ENCODE measurements around the gene ZDHHC12.

ZDHHC12 gene, protein sequence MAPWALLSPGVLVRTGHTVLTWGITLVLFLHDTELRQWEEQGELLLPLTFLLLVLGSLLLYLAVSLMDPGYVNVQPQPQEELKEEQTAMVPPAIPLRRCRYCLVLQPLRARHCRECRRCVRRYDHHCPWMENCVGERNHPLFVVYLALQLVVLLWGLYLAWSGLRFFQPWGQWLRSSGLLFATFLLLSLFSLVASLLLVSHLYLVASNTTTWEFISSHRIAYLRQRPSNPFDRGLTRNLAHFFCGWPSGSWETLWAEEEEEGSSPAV

DNA sequence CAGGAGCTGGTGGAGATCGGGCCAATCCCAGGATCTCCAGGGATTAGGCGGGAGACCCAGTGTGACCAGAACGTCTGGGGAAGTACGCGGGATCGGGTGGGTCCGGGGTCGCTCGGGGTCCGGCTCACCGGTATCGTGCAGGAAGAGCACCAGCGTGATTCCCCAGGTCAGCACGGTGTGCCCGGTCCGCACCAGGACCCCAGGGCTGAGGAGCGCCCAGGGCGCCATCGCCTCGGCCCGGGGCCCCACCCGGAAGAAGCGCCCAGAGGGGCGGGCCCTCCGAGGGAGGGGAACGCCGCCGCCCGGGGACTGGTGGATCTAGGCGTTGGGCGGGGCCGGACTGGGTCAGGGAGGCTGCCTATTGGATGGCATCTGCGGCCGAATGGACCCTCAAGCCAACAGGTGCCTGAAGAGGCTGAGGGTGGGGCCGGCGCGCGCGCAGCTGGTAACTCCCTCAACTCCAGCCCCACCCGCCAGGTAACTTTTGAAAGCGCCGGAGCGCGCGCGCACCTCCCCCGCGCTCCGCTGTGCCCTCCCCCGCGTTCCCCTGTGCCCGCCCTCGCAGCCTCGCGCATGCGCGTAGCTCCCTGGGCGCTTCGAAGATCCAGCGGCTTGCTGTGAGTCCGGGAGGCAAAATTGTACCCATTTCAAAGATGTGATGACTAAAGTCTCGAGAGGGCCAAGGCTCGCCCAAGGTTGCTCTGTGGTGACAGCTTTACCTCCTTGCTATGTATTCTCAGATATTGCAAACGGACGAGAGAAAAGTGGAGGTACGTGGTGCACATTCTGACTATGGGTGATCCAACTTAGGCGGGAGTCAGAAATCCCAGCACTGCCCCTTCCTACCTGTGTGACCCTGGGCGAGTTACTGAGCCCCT is at the start of gene ZDHHC12:
Gene ZDHHC12 (minus strand): TSS at position 262 of the 878 bp plus-strand sequence. CDS start 34 bp downstream, at position 228.
- peak; percentile 92 to 94 for DNase-seq

DNA sequence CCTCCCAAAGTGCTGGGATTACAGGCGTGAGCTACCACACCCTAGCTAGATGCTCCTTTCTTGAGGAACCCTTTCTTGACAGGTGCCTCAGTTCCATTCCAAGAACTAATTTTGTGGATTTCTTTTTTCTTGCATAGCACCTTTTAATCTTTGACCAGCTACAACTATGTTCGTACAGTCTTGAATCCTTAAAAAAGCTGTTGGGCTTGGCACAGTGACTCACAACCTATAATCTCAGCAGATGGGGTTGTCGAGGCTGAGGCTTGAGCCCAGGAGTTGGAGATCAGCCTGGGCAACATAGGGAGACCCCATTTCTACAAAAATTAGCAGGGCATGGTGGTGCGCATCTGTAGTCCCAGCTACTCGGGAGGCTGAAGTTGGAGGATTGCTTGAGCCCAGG is 49.1 kb upstream of the ZDHHC12 start:
- DNase-seq, result no peak

DNA sequence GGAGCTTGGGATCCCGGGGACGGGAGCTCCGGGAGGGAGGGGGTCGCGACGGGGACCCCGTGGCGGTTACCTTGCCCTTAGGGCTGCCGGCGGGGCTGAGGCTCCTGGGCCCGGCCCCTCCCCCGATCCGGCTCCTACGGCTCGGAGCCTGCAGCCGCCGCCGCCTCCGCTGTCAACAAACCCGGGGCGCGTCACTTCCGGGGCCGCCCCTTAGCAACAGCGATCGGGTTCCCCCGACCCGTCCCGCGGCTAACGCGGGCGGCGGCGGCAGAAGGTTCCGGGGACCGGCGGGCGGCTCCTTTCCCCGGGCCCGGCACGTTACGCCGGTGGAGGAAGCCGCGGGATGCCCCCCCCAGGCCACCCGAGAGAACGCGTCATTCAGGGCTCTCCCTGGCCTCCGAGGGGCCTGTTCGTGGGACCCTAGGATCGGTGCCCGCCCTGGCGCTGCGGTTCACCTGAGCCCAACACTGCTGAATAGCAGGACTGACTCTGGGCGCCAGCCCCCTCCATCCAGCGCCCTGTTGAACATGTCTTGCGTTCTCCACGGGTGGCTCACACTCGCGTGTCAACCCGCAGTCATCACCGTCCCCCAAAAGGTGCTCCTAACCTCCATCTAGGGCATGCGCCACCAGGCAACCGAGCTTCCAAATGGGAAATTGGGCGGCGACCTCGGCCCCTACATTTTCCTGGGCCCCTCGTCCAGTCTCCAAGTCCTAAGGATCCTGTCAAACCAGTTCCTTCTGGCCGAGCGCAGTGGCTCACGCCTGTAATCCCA is 48.0 kb upstream of the ZDHHC12 start, which contains the start of gene ZER1:
Gene ZER1 (minus strand): TSS at position 183 of the 775 bp plus-strand sequence. CDS start 16,362 bp downstream, outside the sequence.
- DNase-seq, result peak; percentile 38 to 81

DNA sequence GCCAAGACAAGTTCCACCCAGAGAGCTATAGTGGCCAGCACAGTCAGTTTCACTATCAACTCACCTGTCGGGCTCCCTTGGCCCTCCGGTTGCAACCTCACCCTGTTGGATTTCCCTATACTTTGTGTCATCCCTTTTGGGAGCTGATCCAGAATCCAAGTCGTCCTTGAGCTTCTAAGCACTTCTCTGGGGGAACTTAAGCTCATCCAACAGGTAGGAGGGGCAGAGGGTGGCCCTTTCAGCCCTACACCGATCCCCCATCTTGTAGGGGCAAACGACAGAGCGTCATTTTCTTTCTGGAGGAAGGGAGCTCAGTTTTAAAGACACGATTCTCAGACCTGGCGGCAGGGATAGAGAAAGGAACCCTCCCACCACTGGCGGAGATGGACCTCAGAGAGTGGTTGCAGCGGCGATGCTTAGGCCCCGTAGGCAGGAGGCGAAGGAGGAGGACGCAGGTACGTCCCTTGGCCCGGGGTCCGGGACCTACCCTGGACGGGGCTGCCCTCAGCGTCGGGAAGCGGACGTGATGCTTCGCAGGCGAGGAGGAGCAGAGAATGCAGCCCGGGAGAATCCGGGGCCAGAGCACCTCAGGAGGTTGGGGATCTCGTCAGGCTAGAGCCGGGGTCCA is 47.3 kb upstream of the ZDHHC12 start:
- no peak for DNase-seq

DNA sequence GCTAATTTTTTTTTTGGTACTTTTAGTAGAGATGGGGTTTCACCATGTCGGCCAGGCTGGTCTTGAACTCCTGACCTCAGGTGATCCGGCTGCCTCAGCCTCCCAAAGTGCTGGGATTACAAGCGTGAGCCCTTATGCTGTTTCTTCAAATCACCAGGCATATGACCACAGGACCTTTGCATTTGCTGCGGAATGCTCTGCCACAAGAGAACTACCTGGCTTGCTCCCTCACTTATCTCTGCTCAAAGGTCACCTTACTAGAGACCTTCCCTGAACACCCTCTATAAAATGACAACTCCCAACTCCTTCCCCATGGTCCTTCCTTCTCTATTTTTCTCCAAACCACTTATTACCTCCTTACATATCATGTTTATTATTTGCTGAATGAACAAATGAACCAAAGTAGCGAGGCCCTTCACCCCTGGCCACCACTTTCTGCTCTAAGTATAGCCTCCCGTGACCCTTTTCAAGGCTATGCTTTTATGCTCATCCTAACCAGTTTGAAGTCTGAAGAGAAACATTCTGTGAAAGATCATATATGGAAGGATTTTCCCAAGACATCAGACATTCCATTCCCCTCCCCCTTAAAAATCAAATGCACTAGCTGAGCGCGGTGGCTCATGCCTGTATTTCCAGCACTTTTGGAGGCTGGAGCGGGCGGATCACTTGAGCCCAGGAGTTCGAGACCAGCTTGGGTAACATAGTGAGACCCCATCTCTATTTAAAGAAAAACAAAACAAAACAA is 46.5 kb upstream of the ZDHHC12 start:
- no peak for DNase-seq

DNA sequence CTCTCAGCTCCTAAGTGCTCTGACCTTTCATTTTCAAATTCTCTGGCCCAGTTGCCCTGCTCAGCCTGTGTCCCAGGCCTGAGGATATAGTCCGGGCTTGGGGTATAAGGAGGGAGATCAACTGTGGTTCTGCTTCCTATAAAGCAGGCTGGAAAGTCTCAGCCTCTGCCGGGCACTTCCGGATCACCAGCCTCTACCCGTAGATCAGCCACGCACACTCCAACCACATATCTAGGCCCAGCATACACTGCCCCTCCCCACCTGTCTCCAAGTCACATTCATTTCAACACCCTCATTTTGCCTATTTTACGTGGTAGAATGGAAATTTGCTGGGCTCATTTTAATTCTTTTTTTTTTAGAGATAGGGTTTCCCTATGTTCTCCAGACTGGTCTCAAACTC is 44.7 kb upstream of the ZDHHC12 start:
- DNase-seq, result no peak

DNA sequence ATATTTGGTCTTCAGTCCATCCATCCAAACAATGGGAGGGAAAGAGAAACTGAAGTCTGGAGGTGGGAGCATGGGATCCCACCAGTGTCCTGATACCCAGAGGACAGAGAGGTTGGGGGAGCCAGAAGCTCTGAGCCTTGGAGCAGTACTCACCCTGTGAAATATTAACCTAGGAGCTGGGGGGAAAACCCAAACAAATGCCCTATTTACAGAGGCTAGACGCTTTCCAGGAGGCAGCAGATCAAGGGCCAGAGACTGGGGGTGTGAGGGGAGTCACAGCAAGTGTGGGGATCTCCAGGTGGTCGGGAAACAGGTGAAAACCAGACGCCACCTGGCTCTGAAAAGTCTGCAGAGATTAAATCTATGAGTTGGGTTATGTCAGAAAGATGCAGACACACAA is 41.6 kb upstream of the ZDHHC12 start:
- no peak for DNase-seq

DNA sequence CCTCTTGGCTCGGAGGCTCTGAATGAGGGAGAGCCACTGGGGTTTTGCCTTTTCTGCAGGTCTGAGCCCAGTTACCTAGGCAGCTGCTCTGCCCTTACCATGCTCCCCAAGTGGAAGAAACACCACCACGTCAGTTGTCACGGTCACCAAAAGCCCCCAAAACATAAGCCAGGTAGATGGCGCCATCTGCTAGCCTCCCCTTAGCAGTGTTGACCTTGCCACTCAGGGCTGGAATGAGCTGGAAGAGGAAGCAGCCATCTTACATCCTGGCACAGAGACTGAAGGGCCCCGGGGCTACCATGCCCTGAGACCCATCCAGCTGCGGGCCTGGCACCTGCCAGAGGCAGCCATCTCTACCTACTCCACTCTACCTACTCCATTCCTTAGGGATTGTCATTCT is 40.4 kb upstream of the ZDHHC12 start:
- no peak for DNase-seq

DNA sequence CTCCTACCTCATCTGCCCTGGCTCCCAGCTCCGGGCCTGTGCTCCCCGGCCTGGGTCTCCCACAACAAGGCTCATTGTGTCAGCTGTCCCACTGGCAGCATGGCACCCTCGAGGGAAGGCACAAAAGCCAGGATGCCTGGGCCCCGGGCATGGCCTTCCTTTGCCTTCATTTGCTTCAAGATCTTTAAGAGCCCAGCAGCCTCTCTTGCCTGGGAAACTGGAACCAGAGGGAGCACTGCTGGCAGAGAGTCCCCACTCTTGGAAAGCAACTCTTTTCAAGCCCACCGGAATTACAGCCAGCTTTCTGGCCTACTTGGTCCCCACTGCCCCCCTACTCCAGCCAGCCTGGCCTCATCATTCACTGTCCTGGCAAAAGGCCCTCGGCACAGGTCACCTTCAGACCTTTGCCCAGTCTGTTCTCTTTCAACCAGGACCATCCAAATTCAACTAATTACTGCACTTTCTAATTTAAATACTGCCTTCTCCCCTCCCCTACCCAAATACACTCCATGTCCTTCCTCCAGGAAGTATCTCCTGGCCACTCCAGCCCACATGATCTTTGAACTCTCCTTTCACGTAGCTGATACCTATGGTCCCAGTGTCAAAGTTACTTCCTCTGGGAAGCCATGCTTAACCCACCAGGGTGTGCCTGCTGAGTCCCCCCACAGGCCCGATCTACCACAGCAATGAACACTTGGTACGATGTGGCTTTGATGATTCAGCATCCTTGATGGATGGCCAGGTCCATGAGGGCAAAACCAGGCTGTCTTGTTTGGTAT is 38.9 kb upstream of the ZDHHC12 start:
- DNase-seq, result no peak

DNA sequence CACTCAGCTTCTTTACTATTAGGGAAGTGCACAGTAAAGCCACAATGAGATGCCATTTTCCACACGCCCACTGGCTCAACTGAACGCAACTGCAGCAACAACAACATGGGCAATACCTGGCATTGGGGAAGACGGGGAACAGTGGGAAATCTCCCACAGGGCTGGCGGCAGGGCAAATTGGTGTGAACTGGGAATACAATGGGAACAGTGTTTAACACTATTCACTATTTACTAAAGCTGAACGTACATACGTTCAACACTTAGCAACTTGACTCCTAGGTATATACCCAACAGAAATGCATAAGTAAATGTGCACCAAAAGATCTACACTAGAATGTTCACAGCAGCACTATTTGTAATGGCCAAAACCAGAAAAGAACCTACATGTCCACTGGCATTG is 33.7 kb upstream of the ZDHHC12 start:
- DNase-seq, result no peak

DNA sequence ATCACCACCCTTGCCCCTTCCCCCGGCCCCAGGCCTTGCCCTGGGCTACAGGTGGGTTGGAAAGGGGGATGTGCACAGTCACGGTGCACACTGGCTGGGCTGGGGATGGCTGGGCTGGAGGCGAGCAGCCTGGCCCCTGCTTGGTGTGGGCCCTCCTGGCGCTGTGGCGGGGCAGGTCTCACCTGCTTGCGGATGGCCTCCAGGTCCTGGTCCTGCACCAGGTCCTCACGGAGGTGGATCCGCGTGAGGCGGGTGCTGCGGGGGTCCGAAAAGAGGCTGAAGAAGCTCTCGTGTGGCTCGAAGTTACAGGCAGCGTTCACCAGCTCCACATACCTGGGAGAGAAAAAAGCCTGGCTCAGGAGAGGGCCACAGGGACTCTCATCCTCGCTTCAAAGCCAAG is 29.7 kb upstream of the ZDHHC12 start:
- no peak for DNase-seq

DNA sequence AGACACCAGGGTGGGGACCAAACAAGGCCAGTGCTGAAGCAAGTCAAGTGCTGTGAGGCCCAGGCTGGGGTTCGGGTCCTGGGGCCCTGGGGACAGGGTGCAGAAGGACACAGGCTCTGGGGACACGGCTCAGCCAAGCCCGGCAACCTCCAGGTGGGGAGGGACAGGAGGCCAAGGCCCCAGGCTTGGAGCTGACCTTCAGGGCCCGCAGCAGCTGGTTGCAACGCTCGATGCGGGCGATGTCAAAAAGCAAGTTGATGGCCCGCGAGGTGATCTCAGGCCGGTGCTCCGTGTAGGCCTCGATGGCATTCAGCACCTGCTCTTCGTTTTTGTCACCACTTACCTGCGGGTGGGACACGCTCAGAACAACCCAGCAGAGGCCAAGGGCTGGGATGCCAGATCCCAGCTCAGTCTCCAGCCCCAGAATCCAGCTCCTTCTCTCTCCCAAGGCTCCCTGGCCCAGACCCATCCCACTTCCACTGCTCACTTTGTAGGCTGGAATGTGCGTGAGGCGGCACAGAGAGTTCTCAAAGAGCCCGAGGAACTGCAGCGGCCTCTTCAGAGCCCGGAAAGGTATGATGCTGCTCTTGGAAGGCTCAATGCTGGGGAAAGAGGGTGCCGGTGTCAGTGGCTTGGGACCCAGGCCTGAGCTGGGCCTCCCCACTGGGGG is 27.1 kb upstream of the ZDHHC12 start:
- no peak for DNase-seq

DNA sequence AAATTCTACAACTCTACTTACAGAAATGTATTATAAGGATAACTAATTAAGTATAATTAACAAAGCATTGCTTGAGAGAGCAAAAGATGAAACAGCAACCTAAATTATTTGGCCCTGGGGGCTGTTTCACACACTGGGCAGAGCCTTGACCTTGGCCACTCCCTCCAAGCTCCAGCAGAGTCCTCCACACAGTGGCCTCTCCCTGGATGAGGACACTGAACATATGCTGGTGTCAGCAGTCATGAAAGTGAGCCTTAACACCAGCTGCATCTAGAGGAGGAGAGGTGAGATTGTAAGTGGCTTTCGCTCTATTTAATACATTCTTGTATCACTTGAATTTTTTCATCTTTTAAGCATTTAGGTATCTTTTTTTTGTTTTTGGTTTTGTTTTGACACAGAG is 23.3 kb upstream of the ZDHHC12 start:
- DNase-seq, result no peak

DNA sequence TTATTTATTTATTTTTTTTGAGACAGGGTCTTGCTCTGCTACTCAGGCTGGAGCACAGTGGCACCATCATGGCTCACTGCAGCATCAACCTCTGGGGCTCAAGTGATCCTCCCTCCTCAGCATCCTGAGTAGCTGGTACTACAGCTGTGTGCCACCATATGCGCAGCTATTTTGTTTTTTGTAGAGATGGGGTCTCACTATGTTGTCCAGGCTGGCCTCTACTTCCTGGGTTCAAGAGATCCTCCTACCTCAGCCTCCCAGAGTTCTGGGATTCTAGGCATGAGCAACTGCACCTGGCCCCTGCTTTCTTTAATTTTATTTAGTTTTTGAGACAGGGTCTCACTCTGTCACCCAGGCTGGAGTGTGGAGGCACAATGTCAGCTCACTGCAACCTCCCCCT is 19.5 kb upstream of the ZDHHC12 start:
- no peak for DNase-seq

DNA sequence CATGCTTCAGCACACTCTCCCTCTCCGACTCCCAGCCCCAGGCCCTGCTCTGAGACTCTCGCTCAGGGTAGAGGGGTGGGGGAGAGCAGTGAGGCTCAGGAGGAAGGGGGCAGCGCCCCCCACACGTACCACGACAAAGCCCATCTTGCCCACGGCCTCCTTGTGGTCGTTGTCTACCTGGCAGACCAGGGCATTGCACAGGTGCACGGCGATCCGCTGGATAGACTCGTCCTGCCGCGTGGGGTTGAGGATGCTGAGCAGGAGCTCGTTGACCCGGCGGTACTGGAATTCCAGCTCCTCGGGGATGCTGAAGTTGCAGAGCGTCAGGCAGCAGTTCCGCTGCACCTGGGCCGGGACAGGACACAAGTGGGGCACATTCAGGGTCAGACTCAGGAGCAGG is 18.5 kb upstream of the ZDHHC12 start:
- DNase-seq, result no peak

DNA sequence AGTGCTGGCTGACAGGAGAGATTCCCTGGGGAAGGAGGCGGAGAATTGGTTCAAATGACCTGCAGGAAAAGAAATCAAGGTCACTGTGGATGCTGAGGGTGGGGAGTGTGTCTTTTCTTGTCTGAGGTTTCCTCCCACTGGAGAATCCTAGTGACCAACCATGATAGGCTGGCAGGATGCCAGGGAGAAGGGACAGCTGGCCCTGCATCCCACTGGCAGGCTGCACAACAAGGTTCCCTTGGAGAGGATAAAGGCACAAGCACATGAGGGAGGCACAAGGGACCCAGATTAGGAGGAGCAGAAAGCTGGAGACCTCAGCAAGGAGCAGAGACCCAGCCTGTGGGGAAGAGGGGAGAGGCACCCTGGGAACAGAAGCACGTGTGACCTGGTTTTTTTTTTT is 11.4 kb upstream of the ZDHHC12 start:
- DNase-seq, result no peak

DNA sequence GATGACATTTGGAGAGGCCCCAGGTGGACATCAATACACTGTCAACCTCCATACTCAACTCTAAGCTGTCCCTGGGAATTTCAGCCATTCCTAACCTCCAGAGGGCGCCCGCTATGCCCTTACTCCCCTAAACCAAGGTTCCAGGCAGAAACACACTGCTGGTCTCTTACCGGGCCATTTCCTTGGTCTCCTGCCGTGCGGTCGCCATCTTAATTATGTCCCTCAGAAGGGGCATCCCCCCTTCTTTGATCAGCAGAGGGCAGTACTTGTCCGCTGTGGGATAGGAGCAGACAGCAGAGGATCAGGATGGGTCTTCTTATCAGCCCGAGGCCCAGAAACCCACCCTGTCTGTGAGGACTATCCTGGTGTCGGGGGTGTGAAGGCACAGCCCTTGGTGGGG is 9.3 kb upstream of the ZDHHC12 start:
- DNase-seq, result peak in 1 of 2 experiments; percentile 42

DNA sequence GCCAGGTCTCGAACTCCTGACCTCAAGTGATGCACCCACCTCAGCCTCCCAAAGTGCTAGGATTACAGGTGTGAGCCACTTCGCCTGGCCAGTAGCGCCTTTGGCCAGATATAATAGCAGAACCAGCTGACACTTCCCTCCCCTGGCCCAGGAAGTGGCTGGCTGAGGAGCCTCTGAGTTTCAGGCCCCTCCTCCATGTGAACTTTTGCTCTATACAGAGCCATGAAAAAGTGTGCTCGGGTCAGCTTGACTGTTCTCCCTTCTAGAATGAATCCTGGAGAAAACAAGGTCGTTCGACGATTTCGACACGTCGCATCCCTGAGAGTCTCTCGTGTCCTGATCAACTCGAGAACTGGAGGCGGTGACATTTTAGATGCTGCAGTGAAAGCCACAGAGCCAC is 8.6 kb upstream of the ZDHHC12 start:
- DNase-seq, result no peak

DNA sequence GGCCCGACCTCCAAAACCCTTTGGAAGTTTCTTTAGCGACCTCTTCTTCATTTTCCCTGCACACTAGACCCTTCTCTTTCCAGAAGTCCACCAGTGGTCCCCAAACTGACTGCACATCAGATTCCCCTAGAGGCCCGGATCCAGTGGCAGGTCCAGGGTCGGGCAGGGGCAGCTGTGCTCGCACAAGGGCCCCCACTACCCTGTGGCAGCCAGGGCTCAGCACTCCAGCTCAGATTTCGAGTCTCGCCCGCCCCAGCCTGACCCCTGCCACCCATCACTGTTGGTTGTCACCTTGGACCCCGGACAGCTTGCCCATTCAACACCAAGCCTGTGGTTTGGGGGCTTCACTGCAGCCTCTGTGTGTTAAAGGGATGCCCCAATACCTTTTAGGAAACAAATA is 7.8 kb upstream of the ZDHHC12 start:
- no peak for DNase-seq

DNA sequence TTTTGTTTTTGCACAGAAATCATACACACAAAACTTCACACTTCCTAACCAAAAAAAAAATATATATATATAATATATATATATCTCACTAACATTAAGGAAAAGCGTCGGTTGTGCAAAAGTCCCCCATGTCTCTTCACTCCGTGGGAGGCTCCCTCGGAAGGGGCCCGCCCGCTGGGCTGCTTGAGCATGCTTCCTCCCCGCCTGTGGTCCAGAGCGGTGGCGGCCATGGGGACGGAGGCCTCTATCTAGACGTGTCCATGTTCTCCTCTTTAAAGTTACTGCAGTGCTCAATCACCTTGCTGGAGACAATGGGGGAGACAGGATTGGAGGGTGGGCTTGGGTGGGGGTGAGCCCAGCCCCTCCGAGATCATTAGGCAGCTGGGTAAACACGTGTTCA is 7.2 kb upstream of the ZDHHC12 start:
- DNase-seq, result no peak
